Activated naive CD4-positive, alpha-beta T cell treated with anti-CD3 and anti-CD28 coated beads, Interleukin-2, amount 50 U/mL, for 24 hours (primary cell): ENCODE results near the gene HEPH.
"Not testable (repeated sequence)": the region's sequence is repeated elsewhere in the genome, so short reads cannot be mapped to it uniquely, and the experiment has no call there.

ENCODE experiments used
- H3K27ac Mint-ChIP-seq: one replicate; pipeline ENCODE4 v1.8.0; 2021; ENCODE audit warnings: mild to moderate bottlenecking, mixed read lengths
- H3K27me3 Mint-ChIP-seq: one replicate; pipeline ENCODE4 v1.8.0; 2021; ENCODE audit warnings: mixed read lengths
- H3K36me3 Mint-ChIP-seq: one replicate; pipeline ENCODE4 v1.8.0; 2021; ENCODE audit warnings: mixed read lengths
- H3K4me1 Mint-ChIP-seq: one replicate; pipeline ENCODE4 v1.8.0; 2021; ENCODE audit warnings: mixed read lengths
- H3K4me3 Mint-ChIP-seq: one replicate; pipeline ENCODE4 v1.8.0; 2021; ENCODE audit warnings: mild to moderate bottlenecking, mixed read lengths
- H3K9me3 Mint-ChIP-seq: one replicate; pipeline ENCODE4 v1.8.0; 2021; ENCODE audit warnings: mixed read lengths

Gene HEPH

GRCh38 chrX:66191563-66191962 lies 27.5 kb downstream of the HEPH start:
- no peak overlapping the region for H3K27ac Mint-ChIP-seq
- H3K9me3 Mint-ChIP-seq, result no peaks in the 10 kb centered on the region
- H3K4me1 Mint-ChIP-seq, result peaks cover 12% of the 10 kb centered on the region
- no peaks in the 10 kb centered on the region for H3K27me3 Mint-ChIP-seq
- H3K4me3 Mint-ChIP-seq, result no peak overlapping the region
- no peaks in the 10 kb centered on the region for H3K36me3 Mint-ChIP-seq

GRCh38 chrX:66193821-66194220 lies 29.8 kb downstream of the HEPH start:
- Mint-ChIP-seq H3K27ac (no peak overlapping the region), H3K36me3 (no peaks in the 10 kb centered on the region), H3K9me3 (no peaks in the 10 kb centered on the region), H3K4me3 (no peak overlapping the region), H3K27me3 (no peaks in the 10 kb centered on the region), H3K4me1 (peaks cover 12% of the 10 kb centered on the region)

- no peaks in the 10 kb centered on the region for H3K9me3 Mint-ChIP-seq
- H3K27me3 Mint-ChIP-seq, result no peaks in the 10 kb centered on the region
- peaks cover 26% of the 10 kb centered on the region for H3K4me1 Mint-ChIP-seq
- no peak overlapping the region for H3K27ac Mint-ChIP-seq
- no peaks in the 10 kb centered on the region for H3K36me3 Mint-ChIP-seq
- H3K4me3 Mint-ChIP-seq, result no peak overlapping the region
Measured at GRCh38 chrX:66200050-66200664, 36.1 kb downstream of the HEPH start.

- Mint-ChIP-seq H3K27ac (peak overlapping the region; percentile 73), H3K36me3 (no peaks in the 10 kb centered on the region), H3K4me3 (peak overlapping the region; percentile 53), H3K9me3 (no peaks in the 10 kb centered on the region), H3K4me1 (peaks cover 26% of the 10 kb centered on the region), H3K27me3 (no peaks in the 10 kb centered on the region)
Measured at GRCh38 chrX:66200855-66201795, 37.1 kb downstream of the HEPH start.

DNA sequence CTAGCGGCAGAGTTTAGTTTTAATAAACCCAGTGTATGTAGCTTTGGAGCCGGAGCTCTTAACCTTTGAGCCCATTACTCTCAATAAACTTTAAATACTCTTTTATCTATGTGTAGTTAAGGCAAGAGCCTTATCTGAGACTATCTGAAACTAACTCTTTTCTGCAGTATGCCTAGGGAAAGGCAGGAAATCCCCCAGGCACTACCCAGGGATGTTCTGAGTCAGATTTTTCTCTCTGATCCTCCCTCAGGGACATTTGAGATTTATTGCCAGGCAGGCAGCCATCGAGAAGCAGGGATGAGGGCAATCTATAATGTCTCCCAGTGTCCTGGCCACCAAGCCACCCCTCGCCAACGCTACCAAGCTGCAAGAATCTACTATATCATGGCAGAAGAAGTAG lies 39.1 kb downstream of the HEPH start:
- Mint-ChIP-seq H3K4me1 (peaks cover 26% of the 10 kb centered on the region), H3K27ac (no peak overlapping the region), H3K27me3 (no peaks in the 10 kb centered on the region), H3K9me3 (no peaks in the 10 kb centered on the region), H3K4me3 (no peak overlapping the region), H3K36me3 (no peaks in the 10 kb centered on the region)

- Mint-ChIP-seq H3K4me1 (no peaks in the 10 kb centered on the region), H3K4me3 (no peak overlapping the region), H3K9me3 (no peaks in the 10 kb centered on the region), H3K27ac (no peak overlapping the region), H3K36me3 (no peaks in the 10 kb centered on the region), H3K27me3 (no peaks in the 10 kb centered on the region)
Measured at GRCh38 chrX:66221856-66222255, 57.8 kb downstream of the HEPH start.

DNA sequence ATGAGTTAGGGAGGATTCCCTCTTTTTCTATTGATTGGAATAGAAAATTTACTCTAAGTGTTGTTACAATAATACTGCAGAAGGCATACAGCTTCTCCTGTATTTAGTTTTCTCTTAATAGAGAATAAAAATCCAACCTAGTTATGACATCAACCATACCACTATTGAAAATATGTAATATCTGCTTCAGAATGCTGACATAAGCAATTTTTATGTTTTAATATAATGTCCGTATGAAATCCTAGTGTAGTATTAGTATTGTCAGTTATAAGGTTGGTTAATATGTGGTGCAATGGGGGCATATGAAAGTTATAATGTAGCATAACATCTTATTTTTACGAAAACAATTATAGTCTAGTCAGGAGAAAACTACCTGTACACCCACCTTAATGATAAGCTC lies 68.2 kb downstream of the HEPH start:
- H3K36me3 Mint-ChIP-seq, result no peaks in the 10 kb centered on the region
- no peak overlapping the region for H3K27ac Mint-ChIP-seq
- H3K4me3 Mint-ChIP-seq, result no peak overlapping the region
- H3K9me3 Mint-ChIP-seq, result peaks cover 8% of the 10 kb centered on the region
- H3K27me3 Mint-ChIP-seq, result peaks cover under 1% of the 10 kb centered on the region
- no peaks in the 10 kb centered on the region for H3K4me1 Mint-ChIP-seq

DNA sequence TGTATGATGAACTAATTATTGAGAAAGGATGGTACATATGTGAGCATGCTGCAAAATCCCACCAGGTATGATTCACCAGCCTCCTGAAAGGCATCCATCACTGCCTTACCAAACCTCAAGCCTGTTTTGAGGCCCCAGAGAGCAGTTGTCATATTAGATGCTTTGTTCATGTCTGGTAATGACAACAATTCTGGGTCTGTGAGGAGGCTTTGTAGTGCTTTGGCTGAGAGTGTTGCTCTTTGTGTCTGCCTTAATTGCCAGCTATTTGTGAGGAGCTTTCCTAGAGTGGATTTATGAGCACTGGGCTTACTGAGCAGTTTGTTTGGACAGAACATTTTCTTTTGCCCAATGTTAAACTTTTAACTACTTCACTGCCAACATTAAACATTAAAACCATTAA lies 69.2 kb downstream of the HEPH start:
- Mint-ChIP-seq H3K27ac (no peak overlapping the region), H3K36me3 (no peaks in the 10 kb centered on the region), H3K4me1 (no peaks in the 10 kb centered on the region), H3K27me3 (peaks cover 4% of the 10 kb centered on the region), H3K9me3 (peaks cover 2% of the 10 kb centered on the region), H3K4me3 (no peak overlapping the region)

GRCh38 chrX:66233904-66234303 lies 69.9 kb downstream of the HEPH start:
- H3K27me3 Mint-ChIP-seq, H3K9me3 Mint-ChIP-seq, H3K4me1 Mint-ChIP-seq, H3K36me3 Mint-ChIP-seq, H3K27ac Mint-ChIP-seq, H3K4me3 Mint-ChIP-seq: not testable (repeated sequence)

GRCh38 chrX:66255359-66255967 lies 91.4 kb downstream of the HEPH start:
- peaks cover 10% of the 10 kb centered on the region for H3K9me3 Mint-ChIP-seq
- no peak overlapping the region for H3K27ac Mint-ChIP-seq
- H3K4me1 Mint-ChIP-seq, result no peaks in the 10 kb centered on the region
- H3K4me3 Mint-ChIP-seq, result no peak overlapping the region
- H3K27me3 Mint-ChIP-seq, result no peaks in the 10 kb centered on the region
- no peaks in the 10 kb centered on the region for H3K36me3 Mint-ChIP-seq

- H3K4me1 Mint-ChIP-seq, result no peaks in the 10 kb centered on the region
- no peak overlapping the region for H3K27ac Mint-ChIP-seq
- no peak overlapping the region for H3K4me3 Mint-ChIP-seq
- H3K9me3 Mint-ChIP-seq, result no peaks in the 10 kb centered on the region
- H3K36me3 Mint-ChIP-seq, result no peaks in the 10 kb centered on the region
- H3K27me3 Mint-ChIP-seq, result no peaks in the 10 kb centered on the region
Measured at GRCh38 chrX:66262807-66263206, 98.8 kb downstream of the HEPH start.
